Panc1 (cell line): ENCODE measurements around the gene ZNF592. TPM values are rescaled to one million over a fixed set of nuclear protein-coding genes. Genes with fewer than 3 reads are reported as not detected.
A peak's percentile ranks its signal among the peaks of the same experiment; 100 is the strongest.

Experiments
- ATAC-seq: fragments of 200-7000 bp; cut with Tn5 transposase; 2 replicates; pipeline ENCODE4 v1.9.1; 2020; ENCODE audit warnings: mild to moderate bottlenecking, moderate library complexity
- BruUV-seq: library from RNA; stranded (reverse); fragments of 400-500 nt; replicated peaks from 2 replicates; lab custom pipeline; 2021; lab: Mats Ljungman, UMichigan
- CTCF ChIA-PET: fragments of 300-600 bp; sonication (Branson Sonifier 250); formaldehyde crosslinking; loops from one replicate; lab custom pipeline; 2022; ENCODE audit warnings: antibody characterized with exemption; lab: Charles Lee
- POLR2A ChIA-PET: fragments of 300-600 bp; sonication (Branson Sonifier 250); formaldehyde crosslinking; loops from one replicate; lab custom pipeline; 2022; ENCODE audit warnings: antibody characterized with exemption; lab: Charles Lee
- DNase-seq: peaks from one replicate; pipeline ENCODE4 v3.0.0-alpha.2; 2010; ENCODE audit warnings: low read depth, low spot score
- H3K27ac ChIP-seq: 2 replicates; pipeline ENCODE4 v1.5.1; 2011; ENCODE audit warnings: mild to moderate bottlenecking, low read length, inconsistent platforms
- H3K27me3 ChIP-seq: fragments of 200-500 bp; sonication (Bioruptor generic); 2 replicates; pipeline ENCODE4 v1.6.0; 2014; ENCODE audit warnings: low read length, inconsistent platforms; ENCODE audit not compliant: control insufficient read depth, insufficient read depth
- H3K36me3 ChIP-seq: fragments of 200-500 bp; sonication (Bioruptor generic); 2 replicates; pipeline ENCODE4 v1.5.1; 2014; ENCODE audit warnings: inconsistent platforms, mild to moderate bottlenecking, low read length, moderate library complexity; ENCODE audit not compliant: control insufficient read depth, insufficient read depth
- H3K4me1 ChIP-seq: 2 replicates; pipeline ENCODE4 v1.5.1; 2011; ENCODE audit warnings: inconsistent platforms, mild to moderate bottlenecking, low read length, moderate library complexity; ENCODE audit not compliant: control insufficient read depth, insufficient read depth
- H3K4me3 ChIP-seq, 2 experiments: 2 replicates each; pipeline ENCODE4 v1.5.1; 2011 to 2012; ENCODE audit warnings: low read depth in 2 of 2, low read length in 2 of 2, mild to moderate bottlenecking in 2 of 2, inconsistent platforms in 1 of 2, moderate library complexity in 1 of 2
- H3K9me3 ChIP-seq: fragments of 200-500 bp; sonication (Bioruptor generic); 2 replicates; pipeline ENCODE4 v1.5.1; 2014; ENCODE audit warnings: low read depth, mild to moderate bottlenecking, inconsistent platforms, low read length, moderate library complexity; ENCODE audit not compliant: control insufficient read depth, insufficient read depth
- POLR2AphosphoS5 ChIP-seq: IDR thresholded peaks from 2 replicates; pipeline ENCODE4 v1.6.1; 2012; ENCODE audit warnings: mild to moderate bottlenecking, low read depth, low read length, moderate library complexity
- REST ChIP-seq, 2 experiments: IDR thresholded peaks; 2 replicates each; pipeline ENCODE4 v1.6.1; 2011 to 2012; ENCODE audit warnings: low read depth in 2 of 2, control low read depth in 1 of 2, low read length in 1 of 2, mild to moderate bottlenecking in 1 of 2, moderate library complexity in 1 of 2; ENCODE audit not compliant: insufficient read depth in 1 of 2
- SIN3A ChIP-seq: IDR thresholded peaks from 2 replicates; pipeline ENCODE4 v1.6.1; 2012; ENCODE audit warnings: low read depth, mild to moderate bottlenecking, low read length, moderate library complexity, borderline replicate concordance; ENCODE audit not compliant: insufficient read depth
- TCF7L2 ChIP-seq: IDR thresholded peaks from 2 replicates; pipeline ENCODE4 v1.6.1; 2011; ENCODE audit warnings: mild to moderate bottlenecking, low read depth, low read length, inconsistent platforms
- in situ Hi-C: cut with HindIII; loops from 2 replicates; pipeline ENCODE4 v1.10.0; 2016; ENCODE audit warnings: low sequenced_read_pairs, low pct_unique_long_range_greater_than_20kb
- intact Hi-C: fragments of 100-400 bp; cut with micrococcal nuclease; formaldehyde crosslinking; loops from one replicate; pipeline ENCODE4 v1.10.0; 2022; ENCODE audit not compliant: unreplicated experiment
- total RNA-seq: library from RNA; stranded (reverse); gene quantifications from one replicate; pipeline ENCODE4 v1.2.1, GENCODE V29; 2021; ENCODE audit not compliant: unreplicated experiment
- TF ChIP-seq, protein P1 (sequence below): fragments of 450-650 bp; IDR thresholded peaks from 2 replicates; pipeline ENCODE4 v1.5.1; 2017; ENCODE audit warnings: mild to moderate bottlenecking

Gene ZNF592
- total RNA-seq, 1 experiment from 2014 or later = 34.2 TPM

DNA sequence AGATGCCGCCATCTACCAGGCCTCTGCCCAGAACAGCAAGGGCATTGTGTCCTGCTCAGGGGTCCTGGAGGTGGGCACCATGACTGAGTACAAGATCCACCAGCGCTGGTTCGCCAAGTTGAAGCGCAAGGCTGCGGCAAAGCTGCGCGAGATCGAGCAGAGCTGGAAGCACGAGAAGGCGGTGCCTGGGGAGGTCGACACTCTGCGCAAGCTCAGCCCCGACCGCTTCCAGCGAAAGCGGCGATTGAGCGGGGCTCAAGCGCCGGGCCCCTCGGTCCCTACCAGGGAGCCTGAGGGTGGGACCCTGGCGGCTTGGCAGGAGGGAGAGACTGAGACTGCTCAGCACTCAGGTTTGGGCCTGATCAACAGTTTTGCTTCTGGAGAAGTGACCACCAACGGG, 91.3 kb downstream of the ZNF592 start:
- ATAC-seq (no peak), DNase-seq (no peak)
- Histone ChIP-seq H3K9me3 (no peaks in the 10 kb centered on the region), H3K36me3 (no peaks in the 10 kb centered on the region), H3K27ac (no peak overlapping the region), H3K4me1 (no peaks in the 10 kb centered on the region), H3K27me3 (no peaks in the 10 kb centered on the region), H3K4me3 (no peak overlapping the region)
- CTCF ChIA-PET = no interaction called here
- no peak for TF ChIP-seq TCF7L2
- TF ChIP-seq, protein P1, sequence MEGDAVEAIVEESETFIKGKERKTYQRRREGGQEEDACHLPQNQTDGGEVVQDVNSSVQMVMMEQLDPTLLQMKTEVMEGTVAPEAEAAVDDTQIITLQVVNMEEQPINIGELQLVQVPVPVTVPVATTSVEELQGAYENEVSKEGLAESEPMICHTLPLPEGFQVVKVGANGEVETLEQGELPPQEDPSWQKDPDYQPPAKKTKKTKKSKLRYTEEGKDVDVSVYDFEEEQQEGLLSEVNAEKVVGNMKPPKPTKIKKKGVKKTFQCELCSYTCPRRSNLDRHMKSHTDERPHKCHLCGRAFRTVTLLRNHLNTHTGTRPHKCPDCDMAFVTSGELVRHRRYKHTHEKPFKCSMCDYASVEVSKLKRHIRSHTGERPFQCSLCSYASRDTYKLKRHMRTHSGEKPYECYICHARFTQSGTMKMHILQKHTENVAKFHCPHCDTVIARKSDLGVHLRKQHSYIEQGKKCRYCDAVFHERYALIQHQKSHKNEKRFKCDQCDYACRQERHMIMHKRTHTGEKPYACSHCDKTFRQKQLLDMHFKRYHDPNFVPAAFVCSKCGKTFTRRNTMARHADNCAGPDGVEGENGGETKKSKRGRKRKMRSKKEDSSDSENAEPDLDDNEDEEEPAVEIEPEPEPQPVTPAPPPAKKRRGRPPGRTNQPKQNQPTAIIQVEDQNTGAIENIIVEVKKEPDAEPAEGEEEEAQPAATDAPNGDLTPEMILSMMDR = no peak
- no peak for TF ChIP-seq SIN3A
- TF ChIP-seq POLR2AphosphoS5 = no peak
- no peak for TF ChIP-seq REST (IDR thresholded peaks at IDR 0.05; ENCODE audit: insufficient read depth in 1 of 2, low read depth in 2 of 2, low read length in 1 of 2)
- POLR2A ChIA-PET = interaction anchor here (0.6 kb wide), 1 partner anchor 21 kb away, joined by 3 read pairs; no protein-coding TSS in a partner anchor
- BruUV-seq = no TSS peak
- intact Hi-C loops (no loop called here), in situ Hi-C loops (no loop called here)

- Histone ChIP-seq H3K9me3 (no peaks in the 10 kb centered on the region), H3K27me3 (no peaks in the 10 kb centered on the region), H3K36me3 (no peaks in the 10 kb centered on the region), H3K4me3 (no peak overlapping the region), H3K4me1 (no peaks in the 10 kb centered on the region), H3K27ac (no peak overlapping the region)
- ChIA-PET CTCF (no interaction called here), POLR2A (no interaction called here)
- DNase-seq = no peak
- intact Hi-C loops = no loop called here
- in situ Hi-C loops = no loop called here
- ATAC-seq = peak; percentile 12; the same call in 1 of the 2 replicates
- no TSS peak for BruUV-seq
- TF ChIP-seq SIN3A = no peak
- TF ChIP-seq, protein P1 = no peak
- no peak for TF ChIP-seq POLR2AphosphoS5
- no peak for TF ChIP-seq TCF7L2
- no peak for TF ChIP-seq REST (IDR thresholded peaks at IDR 0.05; ENCODE audit: insufficient read depth in 1 of 2, low read depth in 2 of 2, low read length in 1 of 2)
Observed at GRCh38 chr15:84840255-84840654, 91.9 kb downstream of the ZNF592 start.
